IMR-90 (cell line): ENCODE data around the gene AXDND1. TPM values are rescaled to one million over a fixed set of nuclear protein-coding genes. Genes with fewer than 3 reads are reported as not detected.

ENCODE experiments used
- ATAC-seq: fragments of 200-7000 bp; cut with Tn5 transposase; 2 replicates; pipeline ENCODE4 v1.9.1; 2020; ENCODE audit warnings: low read depth, mild to moderate bottlenecking, moderate library complexity
- BruUV-seq: library from RNA; stranded (reverse); fragments of 400-500 nt; replicated peaks from 2 replicates; lab custom pipeline; 2021; lab: Mats Ljungman, UMichigan
- CTCF ChIA-PET: fragments of 300-600 bp; formaldehyde crosslinking; extraction: SDS; loops from one replicate; lab custom pipeline; 2021; ENCODE audit warnings: antibody characterized with exemption; lab: Yijun Ruan, JAX
- POLR2A ChIA-PET: fragments of 300-600 bp; sonication (Branson Sonifier 250); formaldehyde crosslinking; loops from one replicate; lab custom pipeline; 2022; ENCODE audit warnings: antibody characterized with exemption; ENCODE audit not compliant: unreplicated experiment; lab: Charles Lee
- DNase-seq: peaks from one replicate; pipeline ENCODE4 v3.0.0; 2013
- H2AFZ ChIP-seq: replicated peaks from 2 replicates; pipeline ENCODE3; 2013; ENCODE audit warnings: low read length, mild to moderate bottlenecking; ENCODE audit not compliant: poor library complexity
- H2AK5ac ChIP-seq: 2 replicates; pipeline ENCODE4 v1.6.1; 2013; ENCODE audit warnings: low read depth, low read length, inconsistent platforms
- H2AK9ac ChIP-seq: replicated peaks from 2 replicates; pipeline ENCODE3; 2013; ENCODE audit warnings: mild to moderate bottlenecking, low read depth, low read length, moderate library complexity; ENCODE audit not compliant: poor library complexity
- H2BK120ac ChIP-seq: 2 replicates; pipeline ENCODE4 v1.6.1; 2013; ENCODE audit warnings: low read depth, low read length, inconsistent platforms
- H2BK15ac ChIP-seq: 3 replicates; pipeline ENCODE4 v1.6.1; 2013; ENCODE audit warnings: low read depth, low read length, inconsistent platforms
- H2BK20ac ChIP-seq: 2 replicates; pipeline ENCODE4 v1.6.1; 2013; ENCODE audit warnings: low read depth, mild to moderate bottlenecking, inconsistent platforms, low read length, moderate library complexity
- H2BK5ac ChIP-seq: 2 replicates; pipeline ENCODE4 v1.6.1; 2013; ENCODE audit warnings: mild to moderate bottlenecking, low read depth, low read length, inconsistent platforms; ENCODE audit not compliant: poor library complexity, severe bottlenecking
- H3K14ac ChIP-seq: replicated peaks from 2 replicates; pipeline ENCODE4 v1.6.1; 2013; ENCODE audit warnings: low read depth, low read length, inconsistent platforms
- H3K18ac ChIP-seq: 2 replicates; pipeline ENCODE4 v1.6.1; 2013; ENCODE audit warnings: low read depth, low read length, control low read depth
- H3K23ac ChIP-seq: 2 replicates; pipeline ENCODE4 v1.6.1; 2013; ENCODE audit warnings: low read depth, low read length, inconsistent platforms
- H3K27ac ChIP-seq: 2 replicates; pipeline ENCODE4 v1.5.1; 2013; ENCODE audit warnings: mild to moderate bottlenecking, control low read depth, low read length; ENCODE audit not compliant: insufficient read depth
- H3K27me3 ChIP-seq: 2 replicates; pipeline ENCODE4 v1.6.1; 2013; ENCODE audit warnings: low read length; ENCODE audit not compliant: control insufficient read depth, insufficient read depth
- H3K36me3 ChIP-seq: 2 replicates; pipeline ENCODE4 v1.6.1; 2013; ENCODE audit warnings: low read length, mixed read lengths; ENCODE audit not compliant: control insufficient read depth, insufficient read depth
- H3K4ac ChIP-seq: 2 replicates; pipeline ENCODE4 v1.6.1; 2013; ENCODE audit warnings: low read depth, low read length, inconsistent platforms
- H3K4me1 ChIP-seq: 2 replicates; pipeline ENCODE4 v1.6.1; 2013; ENCODE audit warnings: low read length, mixed read lengths; ENCODE audit not compliant: control insufficient read depth, insufficient read depth
- H3K4me2 ChIP-seq: 2 replicates; pipeline ENCODE4 v1.6.1; 2013; ENCODE audit warnings: low read depth, mild to moderate bottlenecking, control low read depth, low read length, moderate library complexity
- H3K4me3 ChIP-seq: 2 replicates; pipeline ENCODE4 v1.5.1; 2013; ENCODE audit warnings: low read depth, mild to moderate bottlenecking, control low read depth, low read length, moderate library complexity; ENCODE audit not compliant: insufficient read depth
- H3K56ac ChIP-seq: 2 replicates; pipeline ENCODE4 v1.6.1; 2013; ENCODE audit warnings: low read length, inconsistent platforms; ENCODE audit not compliant: insufficient read depth; ENCODE audit errors: extremely low read depth
- H3K79me1 ChIP-seq, 2 experiments: 2 replicates each; pipeline ENCODE4 v1.6.1; 2013; ENCODE audit warnings: low read length in 2 of 2, inconsistent platforms in 1 of 2, low read depth in 1 of 2
- H3K9ac ChIP-seq: 2 replicates; pipeline ENCODE4 v1.6.1; 2013; ENCODE audit warnings: low read depth, low read length, control low read depth
- H3K9me1 ChIP-seq: 2 replicates; pipeline ENCODE4 v1.6.1; 2013; ENCODE audit warnings: low read length, inconsistent platforms; ENCODE audit not compliant: insufficient read depth
- H3K9me3 ChIP-seq: 2 replicates; pipeline ENCODE4 v1.6.1; 2013; ENCODE audit warnings: low read length; ENCODE audit not compliant: control insufficient read depth, insufficient read depth
- H4K20me1 ChIP-seq: 2 replicates; pipeline ENCODE4 v1.6.1; 2013; ENCODE audit warnings: low read length, inconsistent platforms; ENCODE audit not compliant: insufficient read depth
- H4K5ac ChIP-seq: 2 replicates; pipeline ENCODE4 v1.6.1; 2013; ENCODE audit warnings: mild to moderate bottlenecking, low read depth, low read length, control low read depth
- H4K8ac ChIP-seq, 2 experiments: 2 replicates each; pipeline ENCODE4 v1.6.1; 2013; ENCODE audit warnings: low read depth in 2 of 2, low read length in 2 of 2, control low read depth in 1 of 2, inconsistent platforms in 1 of 2
- H4K91ac ChIP-seq: 2 replicates; pipeline ENCODE4 v1.6.1; 2013; ENCODE audit warnings: low read depth, low read length, inconsistent platforms; ENCODE audit not compliant: insufficient read depth
- CHD1 ChIP-seq: IDR thresholded peaks from 2 replicates; pipeline ENCODE4 v1.6.1; 2012; ENCODE audit warnings: low read depth, low read length, improper control_type of control experiment
- CTCF ChIP-seq: conservative IDR thresholded peaks from 2 replicates; pipeline ENCODE4 v1.5.1; 2012; ENCODE audit warnings: mild to moderate bottlenecking, low read depth, low read length, improper control_type of control experiment
- FOS ChIP-seq: fragments of 150-350 bp; IDR thresholded peaks from 2 replicates; pipeline ENCODE4 v1.6.1; 2016; ENCODE audit warnings: low read depth, low read length
- MXI1 ChIP-seq: IDR thresholded peaks from 2 replicates; pipeline ENCODE4 v1.6.1; 2012; ENCODE audit warnings: low read depth, mild to moderate bottlenecking, low read length, moderate library complexity, borderline replicate concordance
- NFE2L2 ChIP-seq: fragments of 150-350 bp; IDR thresholded peaks from 2 replicates; pipeline ENCODE4 v1.6.1; 2016; ENCODE audit warnings: low read depth, mild to moderate bottlenecking, low read length
- POLR2A ChIP-seq: IDR thresholded peaks from 2 replicates; pipeline ENCODE4 v1.6.1; 2012; ENCODE audit warnings: mild to moderate bottlenecking, low read depth, low read length
- RAD21 ChIP-seq: IDR thresholded peaks from 2 replicates; pipeline ENCODE4 v1.6.1; 2012; ENCODE audit warnings: low read length, improper control_type of control experiment
- RCOR1 ChIP-seq: IDR thresholded peaks from 2 replicates; pipeline ENCODE4 v1.6.1; 2012; ENCODE audit warnings: mild to moderate bottlenecking, low read length, improper control_type of control experiment; ENCODE audit not compliant: insufficient replicate concordance
- RFX5 ChIP-seq: IDR thresholded peaks from 2 replicates; pipeline ENCODE4 v1.8.0; 2012; ENCODE audit warnings: low read depth, mild to moderate bottlenecking, low read length, moderate library complexity
- SMC3 ChIP-seq: fragments of 150-350 bp; IDR thresholded peaks from 2 replicates; pipeline ENCODE4 v1.6.1; 2016; ENCODE audit warnings: low read depth, mild to moderate bottlenecking, antibody characterized with exemption, low read length, moderate library complexity
- WGBS, 2 experiments: methylation state at CpG; one replicate each; pipeline versions ENCODE4 v1.1.5 to v1.1.7; 2013; ENCODE audit warnings: missing lambda C conversion rate in 2 of 2; ENCODE audit not compliant: insufficient read length in 1 of 2; ENCODE audit errors: extremely low coverage in 2 of 2; 5-methylcytosine and 5-hydroxymethylcytosine counted together
- dilution Hi-C: fragments of 300-500 bp; cut with HindIII; formaldehyde crosslinking; loops from one replicate; pipeline ENCODE4 v1.14.3; 2018; ENCODE audit warnings: low sequenced_read_pairs; ENCODE audit not compliant: unreplicated experiment
- in situ Hi-C: fragments of 300-500 bp; cut with MboI; formaldehyde crosslinking; loops from 3 replicates; pipeline ENCODE4 v1.14.3; 2019; ENCODE audit warnings: low sequenced_read_pairs, inconsistent platforms, mixed read lengths
- intact Hi-C: fragments of 100-400 bp; cut with micrococcal nuclease; formaldehyde crosslinking; loops from 2 replicates; pipeline ENCODE4 v1.10.0; 2022
- polyA plus RNA-seq, 3 experiments: library from polyadenylated mRNA; depleted of rRNA; stranded (reverse); fragments of >200 nt; gene quantifications; 2 replicates each; pipeline ENCODE4 v1.2.3, GENCODE V29; 2012; ENCODE audit warnings: low replicate concordance in 1 of 3
- total RNA-seq: library from RNA; depleted of rRNA; stranded (reverse); fragments of >200 nt; gene quantifications from 2 replicates; pipeline ENCODE4 v1.2.3, GENCODE V29; 2012
- TF ChIP-seq, protein P1 (sequence below): fragments of 150-350 bp; IDR thresholded peaks from 2 replicates; pipeline ENCODE4 v1.6.1; 2017; ENCODE audit warnings: mild to moderate bottlenecking, antibody characterized with exemption, low read length, low read depth

Gene AXDND1
- total and polyA plus RNA-seq, 2 of the 4 experiments (the other 2 are of a cell fraction), result not detected

DNA sequence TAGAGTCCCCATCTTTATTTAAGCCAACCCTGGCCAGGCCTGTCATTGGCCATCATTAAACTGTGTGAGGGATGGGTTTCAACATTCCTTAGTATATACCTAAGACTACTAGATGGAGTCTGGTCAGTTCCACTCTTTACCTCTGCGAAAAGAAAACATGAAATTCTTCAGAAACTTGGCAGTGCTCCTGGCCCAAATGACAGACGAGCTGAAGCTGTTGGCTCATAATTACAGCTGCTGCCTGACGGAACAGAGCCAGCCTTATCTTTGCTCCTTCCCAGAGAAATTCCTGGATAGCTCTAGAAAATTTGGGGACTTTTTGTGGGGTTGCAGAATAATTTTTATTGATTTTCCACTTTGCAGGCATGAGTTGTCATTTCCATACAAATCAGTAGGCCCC lies 179.6 kb downstream of the AXDND1 start:
- no peak overlapping the region for H3K18ac ChIP-seq
- peaks cover 2% of the 10 kb centered on the region; the same call in 1 of the 2 replicates for H3K27me3 ChIP-seq
- no peak overlapping the region for H2AFZ ChIP-seq
- no peak overlapping the region for H3K56ac ChIP-seq
- no peak overlapping the region for H2AK9ac ChIP-seq
- H3K23ac ChIP-seq, result no peak overlapping the region
- intact Hi-C loops, result no loop called here
- H3K4me3 ChIP-seq, result no peak overlapping the region
- in situ Hi-C loops, result no loop called here
- WGBS, 2 experiments, result no CpG with 5 or more reads among the region's 3 CpGs
- H3K14ac ChIP-seq, result no peak overlapping the region
- H3K4ac ChIP-seq, result no peak overlapping the region
- no peaks in the 10 kb centered on the region for H3K9me3 ChIP-seq
- DNase-seq (no peak), ATAC-seq (no peak)
- no peaks in the 10 kb centered on the region for H3K4me1 ChIP-seq
- CTCF ChIA-PET, result no interaction called here
- no peaks in the 10 kb centered on the region for H3K79me1 ChIP-seq
- H4K20me1 ChIP-seq, result no peaks in the 10 kb centered on the region
- H3K27ac ChIP-seq, result no peak overlapping the region
- H3K9me1 ChIP-seq, result no peaks in the 10 kb centered on the region
- TF ChIP-seq SMC3 (no peak), CTCF (no peak), POLR2A (no peak), RCOR1 (no peak), MXI1 (no peak), FOS (no peak), RFX5 (no peak), RAD21 (no peak), NFE2L2 (no peak), CHD1 (no peak)
- TF ChIP-seq, protein P1, sequence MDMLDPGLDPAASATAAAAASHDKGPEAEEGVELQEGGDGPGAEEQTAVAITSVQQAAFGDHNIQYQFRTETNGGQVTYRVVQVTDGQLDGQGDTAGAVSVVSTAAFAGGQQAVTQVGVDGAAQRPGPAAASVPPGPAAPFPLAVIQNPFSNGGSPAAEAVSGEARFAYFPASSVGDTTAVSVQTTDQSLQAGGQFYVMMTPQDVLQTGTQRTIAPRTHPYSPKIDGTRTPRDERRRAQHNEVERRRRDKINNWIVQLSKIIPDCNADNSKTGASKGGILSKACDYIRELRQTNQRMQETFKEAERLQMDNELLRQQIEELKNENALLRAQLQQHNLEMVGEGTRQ, result no peak
- H2BK5ac ChIP-seq, result no peak overlapping the region
- dilution Hi-C loops, result no loop called here
- BruUV-seq, result no TSS peak
- POLR2A ChIA-PET, result no interaction called here
- no peak overlapping the region for H4K91ac ChIP-seq
- no peak overlapping the region for H2AK5ac ChIP-seq
- H2BK20ac ChIP-seq, result no peak overlapping the region
- H2BK15ac ChIP-seq, result no peak overlapping the region
- H2BK120ac ChIP-seq, result no peak overlapping the region
- no peak overlapping the region for H4K5ac ChIP-seq
- no peak overlapping the region for H4K8ac ChIP-seq
- no peak overlapping the region for H3K4me2 ChIP-seq
- H3K36me3 ChIP-seq, result no peaks in the 10 kb centered on the region
- no peak overlapping the region for H3K9ac ChIP-seq
